RWPE1 (cell line): Measurements from ENCODE around the gene GAS2.

ENCODE experiments used
- CTCF ChIA-PET: fragments of 350-600 bp; sonication (Branson Sonifier 250); formaldehyde crosslinking; extraction: SDS; loops from one replicate; lab custom pipeline; 2021; lab: Yijun Ruan, JAX
- POLR2A ChIA-PET: fragments of 400-600 bp; formaldehyde crosslinking; extraction: SDS; loops from one replicate; lab custom pipeline; 2020; ENCODE audit warnings: antibody characterized with exemption; ENCODE audit not compliant: low non-redundant PET; lab: Yijun Ruan, JAX
- DNase-seq: peaks from one replicate; pipeline ENCODE4 v3.0.0; 2012; ENCODE audit warnings: low spot score
- H3K27ac ChIP-seq: fragments of 450-650 bp; 2 replicates; pipeline ENCODE4 v1.5.1; 2017
- CTCF ChIP-seq: fragments of 450-650 bp; conservative IDR thresholded peaks from 2 replicates; pipeline ENCODE4 v1.5.1; 2017; ENCODE audit warnings: low read depth, mild to moderate bottlenecking

Gene GAS2

DNA sequence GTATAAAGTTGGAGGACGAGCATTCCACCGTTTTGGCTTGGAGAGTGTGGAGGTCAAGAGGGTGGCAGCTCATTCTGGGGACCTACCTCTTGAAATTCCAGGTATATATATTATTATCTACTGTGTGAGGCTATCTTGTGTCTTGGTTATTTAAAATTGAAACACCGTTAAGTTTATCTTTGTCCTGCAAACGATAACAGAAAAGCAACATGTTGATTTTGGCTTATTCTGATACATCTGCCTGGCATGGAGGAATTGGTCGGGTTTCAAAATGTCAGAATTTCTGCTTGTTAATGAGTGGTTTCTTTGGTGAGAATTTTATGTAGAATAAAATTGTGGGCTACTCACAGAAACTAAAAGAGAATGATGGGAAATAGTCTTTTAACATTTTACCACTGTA lies 108.8 kb downstream of the GAS2 start:
- DNase-seq: no peak
- TF ChIP-seq CTCF: no peak
- H3K27ac ChIP-seq: no peak overlapping the region
- POLR2A ChIA-PET: no interaction called here
- CTCF ChIA-PET: interaction anchor here (1.1 kb wide), 1 partner anchor 12 kb away, joined by 3 read pairs; no protein-coding TSS in a partner anchor

- ChIA-PET POLR2A (no interaction called here), CTCF (interaction anchor here (0.6 kb wide), 1 partner anchor 376 kb away, joined by 4 read pairs; no protein-coding TSS in a partner anchor)
- no peak for TF ChIP-seq CTCF
- no peak for DNase-seq
- no peak overlapping the region for H3K27ac ChIP-seq
These were observed 112.2 kb downstream of the GAS2 start for GRCh38 chr11:22778642-22779041.

GRCh38 chr11:22779850-22780249 lies 113.4 kb downstream of the GAS2 start:
- POLR2A ChIA-PET: no interaction called here
- no peak overlapping the region for H3K27ac ChIP-seq
- no peak for DNase-seq
- no peak for TF ChIP-seq CTCF
- CTCF ChIA-PET: no interaction called here

DNA sequence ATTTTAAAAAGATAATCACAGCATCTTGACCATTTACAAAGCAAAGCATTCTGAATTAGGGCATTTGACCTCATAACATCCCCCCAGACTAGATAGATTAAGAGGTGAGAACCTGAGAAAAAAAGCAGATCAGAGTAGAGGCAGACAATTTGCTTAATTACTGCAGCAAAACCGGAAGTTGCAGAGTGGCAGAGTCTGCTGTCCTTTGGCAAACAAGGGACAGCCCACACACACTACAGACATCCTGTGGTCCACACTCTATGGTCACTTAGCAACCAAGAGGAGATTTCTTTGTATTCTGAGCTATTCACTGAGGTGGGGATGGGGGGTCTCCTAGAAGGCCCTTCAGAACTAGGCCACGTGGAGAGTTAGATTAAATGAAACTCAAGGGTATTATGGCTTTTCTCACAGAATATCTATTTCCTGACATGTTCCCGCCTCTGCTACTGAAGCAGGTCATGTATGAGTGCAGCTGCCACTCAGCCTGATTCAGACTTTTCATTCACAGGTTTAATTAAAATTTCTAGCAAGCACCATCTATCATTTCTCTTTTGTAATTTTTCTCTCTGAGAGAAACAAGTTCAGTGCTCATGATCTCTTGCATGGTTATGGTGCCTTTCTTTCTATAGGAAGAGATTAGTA lies 114.7 kb downstream of the GAS2 start:
- no peak for TF ChIP-seq CTCF
- H3K27ac ChIP-seq: no peak overlapping the region
- DNase-seq: no peak
- ChIA-PET POLR2A (no interaction called here), CTCF (no interaction called here)

- no peak for DNase-seq
- no peak for TF ChIP-seq CTCF
- CTCF ChIA-PET: no interaction called here
- no peak overlapping the region for H3K27ac ChIP-seq
- POLR2A ChIA-PET: no interaction called here
These were observed 118.8 kb downstream of the GAS2 start for GRCh38 chr11:22785251-22785650.

DNA sequence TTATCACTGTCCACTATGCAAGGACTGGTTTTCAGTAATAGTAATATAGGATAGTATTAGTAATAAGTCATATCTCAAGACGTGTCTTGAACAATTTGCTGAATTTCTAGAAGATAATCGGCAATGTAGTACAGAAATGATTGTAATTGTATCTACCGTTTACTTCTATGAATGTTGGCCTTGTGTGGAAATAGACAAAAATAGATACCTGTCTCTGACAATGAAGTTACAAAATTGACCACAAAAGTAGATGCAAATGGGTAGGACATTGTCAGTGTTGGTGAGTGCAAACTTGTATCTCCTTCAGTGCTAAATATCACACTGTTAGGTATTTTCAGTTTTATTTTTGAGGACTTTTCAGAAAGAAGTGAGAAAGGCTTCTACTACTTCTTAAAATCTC lies 120.1 kb downstream of the GAS2 start:
- ChIA-PET POLR2A (no interaction called here), CTCF (interaction anchor here (0.5 to 1.7 kb wide), 4 partner anchors 15 to 1713 kb away, joined by 3 to 6 read pairs (median 4); no protein-coding TSS in a partner anchor)
- H3K27ac ChIP-seq: no peak overlapping the region
- TF ChIP-seq CTCF: no peak
- DNase-seq: no peak
